HFF-Myc (cell line): Measurements from ENCODE around the gene NAALADL2.

Experiments used
- DNase-seq: peaks from one replicate; pipeline ENCODE4 v3.0.0-alpha.2; 2011; ENCODE audit warnings: low read depth; ENCODE audit errors: extremely low read depth
- H3K4me3 ChIP-seq: replicated peaks from 2 replicates; pipeline ENCODE4 v1.5.1; 2011; ENCODE audit warnings: low read depth, mild to moderate bottlenecking, control low read depth, low read length
- TF ChIP-seq, protein P1 (sequence below): IDR thresholded peaks from 2 replicates; pipeline ENCODE4 v1.5.1; 2012; ENCODE audit warnings: mild to moderate bottlenecking, low read depth, low read length, control low read depth; ENCODE audit errors: missing control alignments

Gene NAALADL2

DNA sequence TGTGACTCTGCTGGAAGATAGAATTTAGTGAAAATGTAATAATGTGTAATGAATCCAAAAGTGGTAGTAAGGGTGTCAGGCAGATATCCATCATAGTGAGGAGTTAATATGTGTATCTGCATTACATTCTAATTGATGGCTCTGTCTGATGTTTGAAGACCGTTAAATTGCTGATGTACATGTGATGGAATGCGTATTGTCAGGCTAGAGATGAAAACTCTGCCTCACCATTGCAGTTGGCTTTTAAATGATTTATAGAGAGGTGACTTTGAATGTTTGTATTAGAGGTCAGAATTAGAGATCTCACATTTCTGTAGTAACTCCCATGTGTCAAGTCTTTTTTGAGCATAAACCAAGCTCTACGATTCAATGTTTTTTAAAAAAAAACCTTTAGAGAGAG lies 234.6 kb downstream of the NAALADL2 start:
- no peak overlapping the region for H3K4me3 ChIP-seq
- DNase-seq: no peak
- TF ChIP-seq, protein P1, sequence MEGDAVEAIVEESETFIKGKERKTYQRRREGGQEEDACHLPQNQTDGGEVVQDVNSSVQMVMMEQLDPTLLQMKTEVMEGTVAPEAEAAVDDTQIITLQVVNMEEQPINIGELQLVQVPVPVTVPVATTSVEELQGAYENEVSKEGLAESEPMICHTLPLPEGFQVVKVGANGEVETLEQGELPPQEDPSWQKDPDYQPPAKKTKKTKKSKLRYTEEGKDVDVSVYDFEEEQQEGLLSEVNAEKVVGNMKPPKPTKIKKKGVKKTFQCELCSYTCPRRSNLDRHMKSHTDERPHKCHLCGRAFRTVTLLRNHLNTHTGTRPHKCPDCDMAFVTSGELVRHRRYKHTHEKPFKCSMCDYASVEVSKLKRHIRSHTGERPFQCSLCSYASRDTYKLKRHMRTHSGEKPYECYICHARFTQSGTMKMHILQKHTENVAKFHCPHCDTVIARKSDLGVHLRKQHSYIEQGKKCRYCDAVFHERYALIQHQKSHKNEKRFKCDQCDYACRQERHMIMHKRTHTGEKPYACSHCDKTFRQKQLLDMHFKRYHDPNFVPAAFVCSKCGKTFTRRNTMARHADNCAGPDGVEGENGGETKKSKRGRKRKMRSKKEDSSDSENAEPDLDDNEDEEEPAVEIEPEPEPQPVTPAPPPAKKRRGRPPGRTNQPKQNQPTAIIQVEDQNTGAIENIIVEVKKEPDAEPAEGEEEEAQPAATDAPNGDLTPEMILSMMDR: no peak

DNA sequence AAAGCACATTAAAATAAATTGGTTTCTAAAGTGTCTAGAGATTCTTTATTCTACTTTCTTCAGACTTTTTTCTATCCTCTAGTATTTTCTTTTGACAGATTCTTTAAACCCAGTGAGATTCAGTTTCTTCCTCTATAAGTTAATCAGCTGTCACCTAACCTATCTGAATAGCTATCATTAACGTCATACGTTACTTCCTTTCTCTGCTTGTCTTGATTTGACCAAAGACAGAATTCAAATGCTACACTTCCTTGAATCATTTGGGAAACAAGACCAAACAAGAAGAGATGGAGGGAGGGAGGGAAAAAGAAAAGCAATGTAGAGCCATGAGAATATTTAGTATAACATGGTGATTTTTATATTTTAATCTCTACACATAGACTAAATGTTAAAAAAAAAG lies 235.2 kb downstream of the NAALADL2 start:
- TF ChIP-seq, protein P1: no peak
- H3K4me3 ChIP-seq: no peak overlapping the region
- no peak for DNase-seq

DNA sequence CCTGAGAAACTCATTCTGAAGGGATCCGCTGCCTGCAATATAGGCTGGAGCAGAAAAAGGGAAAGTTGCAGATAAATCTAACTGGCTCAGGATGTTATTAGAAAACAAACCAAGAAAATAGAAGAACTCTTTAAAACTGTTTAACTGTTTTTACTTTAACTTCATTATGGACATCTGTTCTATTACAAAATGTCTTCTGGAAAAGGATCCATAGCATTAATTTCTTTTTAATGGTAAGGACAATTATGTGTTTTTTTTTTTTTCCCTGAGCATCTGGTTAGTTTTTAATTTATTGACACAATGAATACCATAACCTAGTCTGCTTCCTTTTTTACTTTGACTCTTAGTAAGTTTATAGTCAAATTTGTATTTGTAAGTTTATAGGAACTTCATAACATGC lies 239.5 kb downstream of the NAALADL2 start:
- TF ChIP-seq, protein P1: no peak
- DNase-seq: no peak
- no peak overlapping the region for H3K4me3 ChIP-seq

DNA sequence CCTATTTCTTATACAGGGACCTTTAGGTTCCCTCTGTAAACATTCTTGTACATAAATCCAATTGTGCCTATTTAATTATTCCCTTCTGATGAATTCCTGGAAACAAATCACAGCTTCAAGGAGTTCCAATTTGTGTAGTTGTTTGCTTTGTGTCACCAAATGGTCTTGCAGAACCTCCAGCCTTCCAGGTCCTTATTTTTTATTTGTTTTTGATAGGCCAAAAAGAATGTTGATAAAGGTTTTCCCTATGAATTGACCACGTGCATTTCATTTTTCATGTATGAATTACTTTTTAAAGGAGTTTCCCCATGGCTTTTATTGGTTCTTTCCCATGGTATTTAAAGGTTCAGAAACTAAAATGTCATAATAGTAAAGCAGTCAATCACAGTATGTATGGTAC lies 243.0 kb downstream of the NAALADL2 start:
- H3K4me3 ChIP-seq: no peak overlapping the region
- TF ChIP-seq, protein P1: no peak
- DNase-seq: no peak

DNA sequence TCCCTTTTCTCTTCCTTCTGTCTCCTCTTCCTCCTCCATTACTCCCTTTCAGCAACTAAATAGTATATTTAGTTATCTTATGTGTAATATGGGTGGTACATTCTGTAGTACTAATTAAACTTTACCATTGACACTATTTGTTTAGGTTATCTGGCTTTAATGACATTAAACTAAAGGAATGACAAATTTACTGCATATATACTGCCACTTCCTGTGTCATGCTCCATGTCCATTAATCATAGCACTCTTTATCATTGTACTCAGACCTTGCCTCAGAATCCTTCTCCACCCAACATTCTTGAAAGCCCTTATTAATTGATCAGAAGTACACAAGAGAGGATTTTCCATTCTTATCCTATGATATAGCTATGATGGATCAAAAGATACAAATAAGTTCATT lies 244.2 kb downstream of the NAALADL2 start:
- TF ChIP-seq, protein P1: no peak
- H3K4me3 ChIP-seq: no peak overlapping the region
- DNase-seq: no peak

DNA sequence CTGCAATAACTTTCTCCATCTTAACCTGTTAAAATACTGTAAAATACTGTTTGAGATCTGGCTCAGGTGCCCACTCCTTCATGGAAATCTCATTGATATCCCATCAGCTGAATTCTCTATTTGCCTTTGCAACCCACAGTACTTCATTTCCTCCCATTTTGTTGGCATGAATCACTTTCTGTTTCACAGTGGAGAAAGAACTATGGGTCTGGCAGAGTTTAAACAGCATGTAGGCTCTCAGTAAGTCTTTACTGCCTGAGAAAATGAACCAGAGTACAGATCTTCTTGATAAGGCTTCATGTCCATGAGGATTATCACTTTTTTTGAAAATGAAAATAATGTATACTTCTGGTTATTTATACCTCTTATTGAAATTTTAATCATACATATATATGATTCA lies 245.9 kb downstream of the NAALADL2 start:
- no peak overlapping the region for H3K4me3 ChIP-seq
- TF ChIP-seq, protein P1: no peak
- DNase-seq: no peak

DNA sequence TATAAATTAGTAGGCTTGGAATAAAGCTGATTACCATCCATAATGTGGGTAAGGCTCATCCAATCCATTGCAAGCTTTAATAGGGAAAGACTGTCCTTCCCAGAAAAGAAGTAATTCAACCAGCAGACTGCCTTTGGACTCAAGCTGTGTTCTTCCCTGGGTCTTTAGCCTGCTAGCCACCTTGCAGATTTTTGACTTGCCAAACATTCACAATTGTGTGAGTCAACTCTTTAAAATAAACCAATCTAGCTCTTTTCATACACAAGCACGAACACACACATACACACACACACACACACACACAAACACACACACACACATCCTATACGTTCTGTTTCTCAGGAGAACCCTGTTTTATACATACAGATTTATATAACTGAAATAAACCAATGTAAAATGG lies 248.1 kb downstream of the NAALADL2 start:
- H3K4me3 ChIP-seq: no peak overlapping the region
- no peak for DNase-seq
- TF ChIP-seq, protein P1: no peak
